MG63 (cell line): ENCODE results near the gene OMP. TPM values are rescaled to one million over a fixed set of nuclear protein-coding genes. Genes with fewer than 3 reads are reported as not detected.

ENCODE experiments used
- DNase-seq: peaks from one replicate; pipeline ENCODE4 v3.0.0-alpha.2; 2020
- H3K27me3 ChIP-seq: fragments of 250-450 bp; sonication (Bioruptor Pico); 2 replicates; pipeline ENCODE4 v1.5.1; 2020; ENCODE audit warnings: mild to moderate bottlenecking, moderate library complexity
- H3K36me3 ChIP-seq: fragments of 250-450 bp; sonication (Bioruptor Pico); 2 replicates; pipeline ENCODE4 v1.5.1; 2020; ENCODE audit warnings: mild to moderate bottlenecking, moderate library complexity
- H3K4me3 ChIP-seq: fragments of 250-450 bp; sonication (Bioruptor Pico); 2 replicates; pipeline ENCODE4 v1.5.1; 2020; ENCODE audit warnings: mild to moderate bottlenecking, moderate library complexity
- H3K9me3 ChIP-seq: fragments of 250-450 bp; sonication (Bioruptor Pico); 2 replicates; pipeline ENCODE4 v1.5.1; 2020; ENCODE audit warnings: mild to moderate bottlenecking, moderate library complexity
- total RNA-seq: library from RNA; depleted of rRNA; stranded (reverse); fragments of >200 nt; shearing (Covaris generic); gene quantifications from 2 replicates; pipeline ENCODE4 v1.2.3, GENCODE V29; 2014; ENCODE audit warnings: low replicate concordance; rRNA removed

OMP gene
- total RNA-seq, 1 experiment from 2014 or later, result not detected

GRCh38 chr11:77149716-77150392 lies 47.2 kb downstream of the OMP start:
- Histone ChIP-seq H3K27me3 (no peaks in the 10 kb centered on the region), H3K9me3 (no peaks in the 10 kb centered on the region), H3K4me3 (no peak overlapping the region), H3K36me3 (no peaks in the 10 kb centered on the region)
- DNase-seq, result no peak

- no peak for DNase-seq
- Histone ChIP-seq H3K36me3 (no peaks in the 10 kb centered on the region), H3K27me3 (no peaks in the 10 kb centered on the region), H3K4me3 (no peak overlapping the region), H3K9me3 (no peaks in the 10 kb centered on the region)
Measured at GRCh38 chr11:77150836-77151235, 48.2 kb downstream of the OMP start.

- no peak for DNase-seq
Measured at GRCh38 chr11:77151804-77152509, 49.3 kb downstream of the OMP start.

GRCh38 chr11:77152846-77153245 lies 50.2 kb downstream of the OMP start:
- no peak overlapping the region for H3K4me3 ChIP-seq
- no peaks in the 10 kb centered on the region for H3K9me3 ChIP-seq
- no peaks in the 10 kb centered on the region for H3K27me3 ChIP-seq
- no peaks in the 10 kb centered on the region for H3K36me3 ChIP-seq
- DNase-seq, result no peak

More at GRCh38 chr11:77151804-77152509, 49.3 kb downstream of the OMP start:
- Histone ChIP-seq H3K9me3 (no peaks in the 10 kb centered on the region), H3K27me3 (no peaks in the 10 kb centered on the region), H3K36me3 (no peaks in the 10 kb centered on the region), H3K4me3 (no peak overlapping the region)

Other genes with a start within 250 kb of the OMP start
- 15.8 and 56.2 TPM in 2 replicates for gene ACER3, start 241.9 kb upstream of the OMP start, total RNA-seq
- not detected in 2 replicates for gene B3GNT6, start 68.4 kb upstream of the OMP start, total RNA-seq
- 2.1 and 6.1 TPM in 2 replicates for gene CAPN5, start 35.9 kb upstream of the OMP start, total RNA-seq
- not detected in 2 replicates for gene MYO7A, start 25.4 kb downstream of the OMP start, total RNA-seq
- gene GDPD4, start 198.8 kb downstream of the OMP start, total RNA-seq, result not detected in 2 replicates